Caco-2 (cell line): ENCODE data around the gene OR9Q1. TPM values are rescaled to one million over a fixed set of nuclear protein-coding genes. Genes with fewer than 3 reads are reported as not detected.

Experiments
- BruUV-seq: library from RNA; stranded (reverse); fragments of 400-500 nt; replicated peaks from 2 replicates; lab custom pipeline; 2021; lab: Mats Ljungman, UMichigan
- CTCF ChIA-PET: fragments of 300-600 bp; sonication (Branson Sonifier 250); formaldehyde crosslinking; loops from one replicate; lab custom pipeline; 2022; ENCODE audit warnings: antibody characterized with exemption; lab: Charles Lee
- POLR2A ChIA-PET: fragments of 300-600 bp; sonication (Branson Sonifier 250); formaldehyde crosslinking; loops from one replicate; lab custom pipeline; 2022; ENCODE audit warnings: antibody characterized with exemption; lab: Charles Lee
- DNase-seq, 2 experiments: peaks; one replicate each; pipeline versions ENCODE4 v3.0.0 to v3.0.0-alpha.2; 2020 to 2022
- H3K27me3 ChIP-seq: replicated peaks from 2 replicates; pipeline ENCODE4 v1.6.0; 2011; ENCODE audit warnings: low read length; ENCODE audit not compliant: control insufficient read depth, insufficient read depth
- H3K36me3 ChIP-seq: 2 replicates; pipeline ENCODE4 v1.5.1; 2011; ENCODE audit warnings: low read length; ENCODE audit not compliant: control insufficient read depth, insufficient read depth
- H3K4me1 ChIP-seq: fragments of 250-450 bp; sonication (Bioruptor Pico); 2 replicates; pipeline ENCODE4 v1.5.1; 2020; ENCODE audit warnings: mild to moderate bottlenecking
- H3K4me3 ChIP-seq: 2 replicates; pipeline ENCODE4 v1.5.1; 2011; ENCODE audit warnings: low read depth, mild to moderate bottlenecking, control low read depth, low read length
- H3K9me3 ChIP-seq: fragments of 250-450 bp; sonication (Bioruptor Pico); 2 replicates; pipeline ENCODE4 v1.5.1; 2020; ENCODE audit warnings: mild to moderate bottlenecking, moderate library complexity
- H3K27ac Mint-ChIP-seq: one replicate; pipeline ENCODE4 v1.8.0; 2022; ENCODE audit warnings: mixed read lengths; ENCODE audit not compliant: unreplicated experiment
- H3K27me3 Mint-ChIP-seq: one replicate; pipeline ENCODE4 v1.8.0; 2022; ENCODE audit warnings: mixed read lengths; ENCODE audit not compliant: insufficient read depth, unreplicated experiment
- H3K36me3 Mint-ChIP-seq: one replicate; pipeline ENCODE4 v1.8.0; 2022; ENCODE audit warnings: mild to moderate bottlenecking, mixed read lengths; ENCODE audit not compliant: insufficient read depth, unreplicated experiment
- H3K4me1 Mint-ChIP-seq: one replicate; pipeline ENCODE4 v1.8.0; 2022; ENCODE audit warnings: low read depth, mixed read lengths; ENCODE audit not compliant: unreplicated experiment
- H3K4me3 Mint-ChIP-seq: one replicate; pipeline ENCODE4 v1.8.0; 2022; ENCODE audit warnings: mild to moderate bottlenecking, moderate library complexity, mixed read lengths; ENCODE audit not compliant: unreplicated experiment
- H3K9me3 Mint-ChIP-seq: one replicate; pipeline ENCODE4 v1.8.0; 2022; ENCODE audit warnings: mixed read lengths; ENCODE audit not compliant: unreplicated experiment
- CTCF ChIP-seq, 2 experiments: fragments of 200-600 bp in 1 of 2; IDR thresholded peaks; 1 replicate in 1 of 2; 2 replicates in 1 of 2; pipeline versions ENCODE4 v1.5.1 to v1.8.0; 2011 to 2022; ENCODE audit warnings: antibody characterized with exemption in 1 of 2, control low read depth in 1 of 2, inconsistent platforms in 1 of 2, low read depth in 1 of 2, low read length in 1 of 2, mild to moderate bottlenecking in 1 of 2, moderate library complexity in 1 of 2; ENCODE audit not compliant: insufficient read depth in 1 of 2, severe bottlenecking in 1 of 2, unreplicated experiment in 1 of 2
- intact Hi-C: fragments of 100-400 bp; cut with micrococcal nuclease; formaldehyde crosslinking; loops from one replicate; pipeline ENCODE4 v1.10.0; 2022; ENCODE audit not compliant: unreplicated experiment
- total RNA-seq: library from RNA; stranded (reverse); gene quantifications from 2 replicates; pipeline ENCODE4 v1.2.3, GENCODE V29; 2022

Gene OR9Q1
- total RNA-seq, 1 experiment from 2014 or later, result not detected

GRCh38 chr11:58164990-58165389, 141.3 kb downstream of the OR9Q1 start:
- no peaks in the 10 kb centered on the region for H3K36me3 ChIP-seq
- DNase-seq, result no peak
- Mint-ChIP-seq H3K27me3 (no peaks in the 10 kb centered on the region), H3K27ac (peak overlapping the region; percentile 79), H3K4me3 (peak overlapping the region; percentile 47), H3K4me1 (peaks cover 36% of the 10 kb centered on the region), H3K9me3 (peaks cover 19% of the 10 kb centered on the region), H3K36me3 (no peaks in the 10 kb centered on the region)
- H3K4me3 ChIP-seq, result no peak overlapping the region
- intact Hi-C loops, result loop anchor here (1.0 to 5.0 kb wide), 3 partner anchors 27 to 103 kb away; no protein-coding TSS in a partner anchor
- ChIA-PET CTCF (no interaction called here), POLR2A (no interaction called here)
- TSS peak; percentile 35 for BruUV-seq
- no peak for TF ChIP-seq CTCF (IDR thresholded peaks at IDR 0.05; ENCODE audit: insufficient read depth in 1 of 2, low read depth in 1 of 2, low read length in 1 of 2, severe bottlenecking in 1 of 2, unreplicated experiment in 1 of 2)
- H3K9me3 ChIP-seq, result peaks cover 3% of the 10 kb centered on the region; the same call in 1 of the 2 replicates
- peaks cover 38% of the 10 kb centered on the region for H3K4me1 ChIP-seq
- no peaks in the 10 kb centered on the region for H3K27me3 ChIP-seq

DNA sequence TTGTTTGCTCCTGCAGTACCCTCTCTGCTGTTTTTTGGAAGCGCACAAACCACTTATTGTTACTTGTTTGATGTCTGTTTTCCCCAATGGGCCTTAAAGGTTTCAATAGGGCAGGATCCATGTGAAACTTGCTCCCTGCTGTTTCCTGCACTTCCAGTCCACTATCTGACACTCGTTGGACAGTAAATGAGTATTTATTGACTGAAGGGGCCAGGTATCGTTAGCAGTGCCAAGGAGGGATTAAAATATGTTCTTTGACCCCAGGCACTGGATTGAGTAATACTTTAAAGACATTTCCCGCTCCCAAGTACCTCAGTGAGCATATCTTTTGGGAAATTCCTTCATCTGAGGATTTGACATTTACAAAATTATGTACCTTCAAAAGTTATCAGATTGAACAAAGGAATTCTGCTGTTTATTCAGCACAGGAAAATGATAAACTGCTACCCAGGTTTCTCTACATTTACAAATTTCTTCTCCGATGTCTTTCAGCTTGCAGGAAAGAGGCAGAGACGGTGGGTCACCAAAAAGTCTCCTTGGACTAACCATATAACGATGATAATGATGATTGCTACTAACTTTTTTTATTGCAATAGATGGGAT, 141.9 kb downstream of the OR9Q1 start:
- Mint-ChIP-seq H3K27ac (peak overlapping the region; percentile 79), H3K9me3 (peaks cover 21% of the 10 kb centered on the region), H3K27me3 (no peaks in the 10 kb centered on the region), H3K4me3 (peak overlapping the region; percentile 47), H3K4me1 (peaks cover 36% of the 10 kb centered on the region), H3K36me3 (no peaks in the 10 kb centered on the region)
- intact Hi-C loops, result loop anchor here (1.0 to 5.0 kb wide), 3 partner anchors 27 to 103 kb away; no protein-coding TSS in a partner anchor
- CTCF ChIA-PET, result no interaction called here
- no peaks in the 10 kb centered on the region for H3K36me3 ChIP-seq
- BruUV-seq, result no TSS peak
- POLR2A ChIA-PET, result no interaction called here
- H3K27me3 ChIP-seq, result no peaks in the 10 kb centered on the region
- H3K9me3 ChIP-seq, result peaks cover 1% of the 10 kb centered on the region; the same call in 1 of the 2 replicates
- no peak for TF ChIP-seq CTCF (IDR thresholded peaks at IDR 0.05; ENCODE audit: insufficient read depth in 1 of 2, low read depth in 1 of 2, low read length in 1 of 2, severe bottlenecking in 1 of 2, unreplicated experiment in 1 of 2)
- peak; percentile 70 to 79 for DNase-seq
- no peak overlapping the region for H3K4me3 ChIP-seq
- H3K4me1 ChIP-seq, result peaks cover 38% of the 10 kb centered on the region

DNA sequence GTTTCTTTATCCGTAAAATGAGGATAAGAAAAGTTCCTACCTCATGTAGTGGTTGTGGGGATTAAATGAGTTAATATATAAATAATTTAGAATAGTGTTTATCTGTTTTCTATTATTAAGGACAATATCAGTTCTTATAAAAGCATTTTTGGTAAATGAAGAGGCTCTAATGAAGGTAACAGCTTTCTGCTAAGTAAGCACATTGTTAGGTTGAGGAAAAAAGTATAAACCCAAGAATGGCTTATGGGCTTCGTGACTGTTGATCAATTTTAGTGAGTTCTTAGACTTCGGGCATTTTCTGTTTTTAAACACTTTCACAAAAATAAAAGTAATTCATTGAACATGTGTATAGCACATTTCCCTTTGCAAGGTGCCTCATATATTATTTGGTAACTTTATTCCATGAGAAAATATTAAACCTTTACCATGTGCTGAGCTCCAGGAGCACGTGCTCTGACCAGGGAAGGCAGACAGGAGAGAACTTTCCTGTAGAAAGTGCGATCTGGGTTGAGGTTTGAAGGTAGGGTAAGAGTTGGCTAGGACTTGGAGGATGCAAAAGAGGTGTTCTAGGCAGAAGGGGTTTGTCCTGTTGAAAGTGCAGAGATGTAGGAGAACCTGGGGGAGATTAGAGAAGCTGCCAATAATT, 153.9 kb downstream of the OR9Q1 start:
- Mint-ChIP-seq H3K27ac (no peak overlapping the region), H3K4me3 (no peak overlapping the region), H3K4me1 (no peaks in the 10 kb centered on the region), H3K27me3 (no peaks in the 10 kb centered on the region), H3K36me3 (no peaks in the 10 kb centered on the region), H3K9me3 (peaks cover 10% of the 10 kb centered on the region)
- H3K36me3 ChIP-seq, result no peaks in the 10 kb centered on the region
- intact Hi-C loops, result no loop called here
- no peaks in the 10 kb centered on the region for H3K9me3 ChIP-seq
- POLR2A ChIA-PET, result no interaction called here
- TF ChIP-seq CTCF (IDR thresholded peaks at IDR 0.05; ENCODE audit: insufficient read depth in 1 of 2, low read depth in 1 of 2, low read length in 1 of 2, severe bottlenecking in 1 of 2, unreplicated experiment in 1 of 2), result no peak
- BruUV-seq, result no TSS peak
- DNase-seq, result no peak
- CTCF ChIA-PET, result no interaction called here
- no peaks in the 10 kb centered on the region for H3K27me3 ChIP-seq
- no peaks in the 10 kb centered on the region for H3K4me1 ChIP-seq
- no peak overlapping the region for H3K4me3 ChIP-seq
